ENCODE measurements around the gene ALPL.
A peak's percentile ranks its signal among the peaks of the same experiment; 100 is the strongest.
"Not testable (repeated sequence)": the region's sequence is repeated elsewhere in the genome, so short reads cannot be mapped to it uniquely, and the experiment has no call there.

The ALPL gene

GRCh38 chr1:21563971-21564370 lies 54.7 kb downstream of the ALPL start:
- no peak for DNase-seq

- DNase-seq: no peak
These were observed 55.4 kb downstream of the ALPL start for GRCh38 chr1:21564521-21565095.

GRCh38 chr1:21565285-21565684 lies 56.1 kb downstream of the ALPL start:
- no peak for DNase-seq

GRCh38 chr1:21566361-21566760 lies 57.1 kb downstream of the ALPL start:
- DNase-seq: not testable (repeated sequence)

GRCh38 chr1:21567241-21568005 lies 58.2 kb downstream of the ALPL start:
- DNase-seq: no peak

GRCh38 chr1:21568006-21568746 lies 59.0 kb downstream of the ALPL start:
- no peak for DNase-seq

- DNase-seq: no peak
These were observed 59.7 kb downstream of the ALPL start for GRCh38 chr1:21568809-21569385.

- DNase-seq: no peak
These were observed 60.8 kb downstream of the ALPL start for GRCh38 chr1:21569820-21570527.

- DNase-seq: no peak
These were observed 61.3 kb downstream of the ALPL start for GRCh38 chr1:21570528-21570875.

- no peak for DNase-seq
These were observed 61.7 kb downstream of the ALPL start for GRCh38 chr1:21570885-21571284.

- no peak for DNase-seq
These were observed 63.0 kb downstream of the ALPL start for GRCh38 chr1:21572221-21572620.

- DNase-seq: no peak
These were observed 63.6 kb downstream of the ALPL start for GRCh38 chr1:21572735-21573277.

GRCh38 chr1:21573475-21573874 lies 64.3 kb downstream of the ALPL start:
- DNase-seq: no peak

GRCh38 chr1:21573971-21574465 lies 64.8 kb downstream of the ALPL start:
- peak; percentile 77 for DNase-seq

GRCh38 chr1:21574466-21575151 lies 65.4 kb downstream of the ALPL start:
- peak; percentile 75 for DNase-seq

- no peak for DNase-seq
These were observed 66.2 kb downstream of the ALPL start for GRCh38 chr1:21575351-21575942.

- no peak for DNase-seq
These were observed 67.0 kb downstream of the ALPL start for GRCh38 chr1:21576031-21576797.

- no peak for DNase-seq
These were observed 67.6 kb downstream of the ALPL start for GRCh38 chr1:21576798-21577187.

GRCh38 chr1:21577324-21577723 lies 68.1 kb downstream of the ALPL start:
- DNase-seq: no peak

GRCh38 chr1:21577933-21578332 lies 68.7 kb downstream of the ALPL start:
- no peak for DNase-seq

GRCh38 chr1:21579791-21580190 lies 70.6 kb downstream of the ALPL start:
- DNase-seq: no peak

Data from right forelimb (tissue), 1 donor.